DLD1 (cell line): ENCODE measurements around the gene MFSD12.
"Not testable (repeated sequence)": the region's sequence is repeated elsewhere in the genome, so short reads cannot be mapped to it uniquely, and the experiment has no call there.

Experiments
- in situ Hi-C: cut with HindIII; loops from 2 replicates; pipeline ENCODE4 v1.10.0; 2017; ENCODE audit warnings: low sequenced_read_pairs

The MFSD12 gene

DNA sequence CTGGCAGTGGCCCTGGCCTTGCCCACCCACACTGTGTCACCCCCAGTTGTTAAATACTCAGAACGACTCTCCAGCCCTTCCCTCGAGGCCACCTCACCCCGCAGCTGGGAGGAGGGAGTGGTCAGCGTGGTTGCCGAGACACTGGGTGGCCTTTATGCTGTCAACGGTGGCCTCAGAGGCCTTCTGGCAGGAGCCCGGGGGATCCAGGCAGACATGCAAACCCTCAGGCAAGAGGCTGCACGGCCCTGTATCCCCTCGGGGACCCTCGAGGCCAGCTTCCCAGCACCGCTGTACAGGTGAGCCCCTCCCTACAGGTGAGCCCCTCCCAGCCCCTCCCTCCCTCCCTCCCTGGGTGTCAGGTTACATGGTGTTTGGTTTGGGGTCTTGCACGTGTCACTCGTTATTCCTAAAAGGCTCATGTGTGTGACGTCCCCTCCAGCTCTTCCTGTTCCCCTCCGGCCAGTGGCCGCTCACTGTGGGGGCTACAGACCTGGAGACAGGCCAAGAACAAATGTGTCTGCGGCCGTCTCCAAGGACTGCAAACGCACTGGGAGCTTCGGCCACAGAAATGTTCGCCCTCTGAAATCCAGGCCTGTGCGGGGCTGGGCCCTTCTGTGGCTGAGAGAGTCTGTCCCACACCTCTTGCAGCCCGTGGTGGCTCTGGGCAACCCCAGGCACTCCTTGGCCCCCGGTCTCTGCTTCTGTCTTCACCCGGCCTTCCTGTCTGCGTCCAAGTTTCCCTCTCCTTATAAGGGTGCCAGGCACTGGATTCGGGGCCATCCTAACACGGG lies 18.2 kb downstream of the MFSD12 start, which contains the start of gene TEKTIP1:
Gene TEKTIP1 (plus strand): TSS at position 210 of the 791 bp plus-strand sequence. CDS start 4 bp downstream, at position 214.
- in situ Hi-C loops = no loop called here

DNA sequence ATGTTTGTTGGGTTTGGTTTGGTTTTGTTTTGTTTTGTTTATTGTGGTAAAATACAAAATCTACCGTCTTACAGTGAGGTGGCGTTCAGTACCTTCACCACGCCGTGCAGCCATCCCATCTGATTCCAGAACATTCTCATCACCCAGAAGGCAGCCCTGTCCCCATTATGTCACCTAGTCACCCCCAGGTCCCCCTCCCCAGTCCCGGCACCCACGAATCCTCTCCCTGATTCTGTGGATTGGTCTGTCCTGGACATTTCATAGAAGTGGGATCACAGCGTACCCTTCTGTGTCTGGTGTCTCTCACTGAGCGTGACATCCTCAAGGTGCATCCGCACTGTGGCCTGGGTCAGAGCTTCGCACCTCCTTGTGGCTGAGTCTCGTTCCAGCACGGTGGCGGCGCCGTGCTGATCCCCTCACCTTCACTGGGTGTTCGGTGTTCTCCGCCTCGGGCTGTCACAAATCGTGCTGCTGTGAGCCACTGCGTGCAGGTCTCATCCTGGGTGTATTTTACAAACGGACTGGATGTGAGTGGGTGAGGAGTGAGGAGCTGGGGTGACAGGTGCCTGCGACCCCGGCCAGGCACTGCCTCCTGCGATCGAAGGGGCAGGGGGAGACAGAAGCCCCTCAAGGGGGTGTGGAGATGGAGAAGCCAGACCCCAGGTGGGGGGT lies 19.0 kb downstream of the MFSD12 start:
- in situ Hi-C loops = no loop called here

DNA sequence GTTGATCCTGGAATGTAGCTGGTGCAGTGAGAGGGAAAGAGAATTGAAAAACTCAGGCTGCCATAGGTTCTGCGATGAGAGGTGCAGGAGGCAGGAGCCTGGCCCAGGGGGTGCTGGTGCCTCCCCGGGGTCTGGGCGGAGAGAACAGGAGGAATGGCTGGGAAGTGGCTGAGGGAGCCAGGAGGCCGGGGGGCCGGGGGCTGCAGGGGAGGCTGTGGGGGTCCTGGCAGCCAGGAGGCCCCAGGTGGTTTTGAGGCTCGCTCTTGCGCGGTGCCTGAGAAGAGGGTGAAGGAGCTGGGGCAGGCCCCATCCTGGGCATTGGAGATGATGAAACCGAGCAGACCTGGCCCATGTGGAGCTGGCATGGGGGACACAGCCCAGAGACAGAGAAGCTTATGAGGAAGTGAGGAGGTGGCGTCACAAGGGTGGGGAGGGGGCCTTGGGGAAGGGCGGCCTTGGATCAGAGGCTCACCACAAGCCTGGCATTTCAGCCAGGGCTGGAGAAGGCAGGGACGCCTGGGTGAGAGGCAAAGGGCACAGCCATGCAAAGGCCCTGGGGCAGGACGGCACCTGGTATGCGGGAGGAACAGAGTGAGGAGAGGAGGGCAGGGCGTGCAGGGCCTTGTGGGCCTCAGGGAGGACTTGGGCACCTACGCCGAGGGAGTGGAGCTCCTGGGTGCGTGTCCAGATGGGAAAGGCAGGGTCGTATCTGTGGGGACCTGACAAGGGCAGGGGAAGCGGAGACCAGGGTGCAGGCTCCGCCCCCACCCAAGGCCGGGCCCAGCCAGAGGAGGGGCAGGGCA lies 19.7 kb downstream of the MFSD12 start:
- in situ Hi-C loops = no loop called here

DNA sequence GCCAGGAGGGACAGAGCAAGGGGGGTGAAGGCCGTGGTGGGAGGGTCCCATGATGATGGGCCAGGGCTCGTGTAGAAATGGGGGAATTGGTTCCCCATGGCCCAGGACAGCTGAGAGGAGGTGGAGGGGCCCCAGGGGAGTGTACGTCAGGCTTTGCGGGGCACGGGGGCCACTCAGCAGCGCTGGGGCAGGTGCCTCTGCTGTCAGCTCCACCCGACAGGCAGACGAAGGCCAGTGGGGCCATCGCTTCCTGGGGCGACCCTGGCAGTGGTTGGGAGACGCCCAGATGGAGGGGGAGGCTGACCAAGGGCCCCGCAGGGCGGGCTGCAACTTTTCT lies 20.3 kb downstream of the MFSD12 start:
- in situ Hi-C loops = no loop called here

DNA sequence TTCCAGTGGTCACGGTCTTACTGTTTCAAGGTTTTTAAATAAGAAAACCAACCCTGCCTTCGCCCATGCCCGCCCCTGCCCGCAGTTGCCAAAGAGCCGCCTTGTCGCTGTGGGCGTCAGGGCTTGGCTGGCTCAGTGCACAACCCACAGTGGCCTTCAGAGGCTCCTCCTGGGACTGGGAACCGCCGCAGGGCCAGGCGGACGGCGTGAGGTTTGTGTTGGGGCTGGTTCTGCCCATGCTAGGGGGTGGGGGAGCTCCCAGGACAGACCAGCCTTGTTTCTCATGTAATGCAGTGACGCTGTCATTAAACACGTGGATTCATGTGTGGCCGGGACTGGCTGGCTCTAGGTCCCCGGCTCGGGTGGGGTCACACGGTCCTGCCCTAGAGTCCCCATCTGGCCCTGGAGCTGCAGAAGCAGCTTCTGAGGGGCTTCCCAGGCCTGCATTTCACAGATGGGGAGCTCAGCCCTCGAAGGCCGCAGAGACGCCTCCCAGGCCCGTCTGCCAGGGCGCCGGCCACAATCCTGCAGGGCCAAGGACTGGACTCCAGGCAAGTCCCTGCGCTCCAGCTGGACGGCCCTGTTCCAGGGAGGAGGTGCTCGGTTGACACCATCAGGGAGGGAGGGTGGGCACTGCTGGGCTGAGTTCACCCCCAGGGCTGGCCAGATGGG lies 20.8 kb downstream of the MFSD12 start:
- in situ Hi-C loops = no loop called here

DNA sequence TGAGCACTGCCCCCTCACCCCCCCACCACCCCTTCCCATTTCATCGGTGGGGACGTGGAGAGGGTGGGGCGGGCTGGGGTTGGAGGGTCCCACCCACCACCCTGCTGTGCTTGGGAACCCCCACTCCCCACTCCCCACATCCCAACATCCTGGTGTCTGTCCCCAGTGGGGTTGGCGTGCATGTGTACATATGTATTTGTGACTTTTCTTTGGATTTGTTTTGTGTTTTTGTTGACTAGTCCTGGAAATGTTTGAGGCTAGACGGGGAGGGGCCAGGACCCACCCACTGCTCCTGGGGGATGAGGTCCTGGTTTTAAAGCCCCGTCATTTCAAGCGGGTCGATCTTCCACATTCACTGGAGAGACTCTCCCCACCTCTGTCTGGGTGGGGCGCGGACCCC lies 21.4 kb downstream of the MFSD12 start:
- in situ Hi-C loops = no loop called here

DNA sequence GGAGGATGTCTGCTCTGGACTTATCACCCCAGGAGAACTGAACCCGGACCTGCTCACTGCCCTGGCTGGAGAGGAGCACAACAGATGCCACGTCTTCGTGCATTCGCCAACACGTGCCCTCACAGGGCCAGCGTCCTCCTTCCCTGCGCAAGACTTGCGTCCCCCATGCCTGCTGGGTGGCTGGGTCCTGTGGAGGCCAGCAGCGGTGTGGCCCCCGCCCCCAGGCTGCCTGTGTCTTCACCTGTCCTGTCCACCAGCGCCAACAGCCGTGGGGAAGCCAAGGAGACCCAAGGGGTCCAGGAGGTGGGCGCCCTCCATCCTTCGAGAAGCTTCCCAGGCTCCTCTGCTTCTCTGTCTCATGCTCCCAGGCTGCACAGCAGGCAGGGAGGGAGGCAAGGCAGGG lies 21.8 kb downstream of the MFSD12 start:
- in situ Hi-C loops = no loop called here

DNA sequence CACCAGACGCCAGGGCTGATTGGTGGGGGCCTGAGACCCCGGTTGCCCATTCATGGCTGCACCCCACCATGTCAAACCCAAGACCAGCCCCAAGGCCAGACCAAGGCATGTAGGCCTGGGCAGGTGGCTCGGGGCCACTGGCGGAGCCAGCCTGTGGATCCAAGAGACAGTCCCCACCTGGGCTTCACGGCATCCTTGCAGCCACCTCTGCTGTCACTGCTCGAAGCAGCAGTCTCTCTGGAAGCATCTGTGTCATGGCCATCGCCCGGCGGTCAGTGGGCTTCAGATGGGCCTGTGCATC lies 22.2 kb downstream of the MFSD12 start:
- in situ Hi-C loops = no loop called here

DNA sequence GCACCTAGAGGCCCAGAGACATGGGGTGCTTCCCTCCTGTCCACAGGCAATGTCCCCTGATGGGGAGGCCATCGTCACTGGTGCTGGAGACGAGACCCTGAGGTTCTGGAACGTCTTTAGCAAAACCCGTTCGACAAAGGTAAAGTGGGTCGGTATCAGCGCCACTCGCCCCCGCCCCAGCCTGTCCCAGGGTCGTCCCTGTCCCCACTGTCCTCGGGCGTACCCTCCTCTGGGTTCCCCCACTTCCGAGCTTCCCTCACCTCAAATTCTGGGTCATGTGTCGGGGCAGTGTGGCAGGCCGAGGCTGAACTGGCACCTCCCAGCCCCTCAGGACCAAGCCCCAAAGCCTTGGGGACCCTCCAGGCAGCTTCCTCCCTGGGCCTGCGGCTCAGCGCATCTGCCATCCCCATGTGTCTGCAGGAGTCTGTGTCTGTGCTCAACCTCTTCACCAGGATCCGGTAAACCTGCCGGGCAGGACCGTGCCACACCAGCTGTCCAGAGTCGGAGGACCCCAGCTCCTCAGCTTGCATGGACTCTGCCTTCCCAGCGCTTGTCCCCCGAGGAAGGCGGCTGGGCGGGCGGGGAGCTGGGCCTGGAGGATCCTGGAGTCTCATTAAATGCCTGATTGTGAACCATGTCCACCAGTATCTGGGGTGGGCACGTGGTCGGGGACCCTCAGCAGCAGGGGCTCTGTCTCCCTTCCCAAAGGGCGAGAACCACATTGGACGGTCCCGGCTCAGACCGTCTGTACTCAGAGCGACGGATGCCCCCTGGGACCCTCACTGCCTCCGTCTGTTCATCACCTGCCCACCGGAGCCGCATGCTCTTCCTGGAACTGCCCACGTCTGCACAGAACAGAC lies 22.8 kb downstream of the MFSD12 start:
- in situ Hi-C loops = no loop called here

DNA sequence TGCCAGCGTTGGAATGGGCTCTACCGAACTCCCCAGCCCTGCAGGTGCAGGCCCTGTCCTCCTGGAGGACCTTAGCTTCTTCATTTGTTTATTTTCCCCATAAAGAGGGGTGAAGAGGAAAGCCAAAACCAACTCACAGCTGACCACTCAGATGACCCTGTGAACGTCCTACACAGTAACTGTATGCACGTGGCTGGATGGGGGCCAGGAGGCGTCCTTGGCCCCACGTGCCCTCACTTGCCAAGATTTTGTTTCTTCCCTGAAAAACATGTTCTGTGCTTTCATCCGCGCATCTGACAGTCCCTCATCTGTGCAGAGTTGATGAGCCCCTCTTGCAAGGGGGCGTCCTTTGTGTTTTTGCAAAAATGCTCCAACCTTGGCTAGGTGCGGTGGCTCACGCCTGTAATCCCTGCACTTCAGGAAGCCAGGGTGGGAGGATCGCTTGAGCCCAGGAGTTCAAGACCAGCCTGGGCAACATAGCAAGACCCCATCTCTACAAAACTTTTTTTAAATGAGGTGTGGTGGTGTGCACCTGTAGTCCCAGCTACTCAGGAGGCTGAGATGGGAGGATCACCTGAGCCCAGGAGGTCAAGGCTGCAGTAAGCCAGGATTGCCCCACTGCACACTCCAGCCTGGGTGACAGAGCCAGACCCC lies 23.7 kb downstream of the MFSD12 start:
- in situ Hi-C loops = no loop called here

DNA sequence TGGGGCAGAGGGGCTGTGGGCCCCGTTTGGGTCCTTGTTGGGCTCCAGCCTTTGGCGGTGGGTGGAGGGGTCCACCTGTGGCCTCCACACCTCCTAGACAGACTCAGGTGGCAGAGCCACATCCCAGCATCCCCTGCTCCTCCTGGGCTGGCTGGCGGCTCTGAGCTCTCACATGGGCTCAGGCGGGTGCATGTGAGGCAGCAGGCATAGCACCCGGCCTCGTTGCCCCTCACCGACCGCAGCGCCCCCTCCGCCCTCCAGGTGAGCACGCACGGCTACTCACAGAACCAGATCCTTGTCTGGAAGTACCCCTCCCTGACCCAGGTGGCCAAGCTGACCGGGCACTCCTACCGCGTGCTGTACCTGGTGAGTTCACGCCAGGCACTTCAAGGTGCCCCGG lies 24.4 kb downstream of the MFSD12 start:
- in situ Hi-C loops = no loop called here

DNA sequence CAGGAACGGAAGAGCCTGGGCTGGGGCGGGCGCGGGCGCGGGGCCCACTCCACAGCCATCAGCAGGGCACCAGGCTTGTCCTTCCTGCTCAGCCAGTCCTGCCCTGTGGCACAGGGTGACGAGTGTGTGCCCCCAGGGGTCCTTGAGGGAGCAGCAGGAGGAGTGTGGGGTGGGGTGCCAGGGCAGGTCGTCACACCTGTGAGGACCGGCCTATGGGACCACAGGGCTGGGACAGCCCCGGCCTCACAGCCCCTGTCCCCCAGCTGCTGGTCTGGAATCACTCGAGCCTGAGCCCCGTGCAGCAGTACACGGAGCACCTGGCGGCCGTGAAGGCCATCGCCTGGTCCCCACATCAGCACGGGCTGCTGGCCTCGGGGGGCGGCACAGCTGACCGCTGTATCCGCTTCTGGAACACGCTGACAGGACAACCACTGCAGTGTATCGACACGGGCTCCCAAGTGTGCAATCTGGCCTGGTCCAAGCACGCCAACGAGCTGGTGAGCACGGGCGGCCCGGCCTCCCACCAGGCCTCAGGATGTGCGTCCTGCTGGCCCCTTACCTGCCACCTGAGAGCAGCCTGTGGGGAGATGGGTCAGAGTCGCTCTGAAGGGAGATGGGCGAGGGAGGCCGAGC lies 25.1 kb downstream of the MFSD12 start:
- in situ Hi-C loops = no loop called here

DNA sequence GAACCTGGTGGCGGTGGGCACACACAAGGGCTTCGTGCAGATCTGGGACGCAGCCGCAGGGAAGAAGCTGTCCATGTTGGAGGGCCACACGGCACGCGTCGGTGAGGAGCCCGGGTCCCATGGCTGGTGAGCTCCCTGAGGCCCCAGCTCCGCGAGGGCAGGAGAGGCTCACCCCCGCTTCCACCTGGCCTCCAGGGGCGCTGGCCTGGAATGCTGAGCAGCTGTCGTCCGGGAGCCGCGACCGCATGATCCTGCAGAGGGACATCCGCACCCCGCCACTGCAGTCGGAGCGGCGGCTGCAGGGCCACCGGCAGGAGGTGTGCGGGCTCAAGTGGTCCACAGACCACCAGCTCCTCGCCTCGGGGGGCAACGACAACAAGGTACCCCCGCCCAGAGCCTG lies 25.7 kb downstream of the MFSD12 start:
- in situ Hi-C loops = no loop called here

DNA sequence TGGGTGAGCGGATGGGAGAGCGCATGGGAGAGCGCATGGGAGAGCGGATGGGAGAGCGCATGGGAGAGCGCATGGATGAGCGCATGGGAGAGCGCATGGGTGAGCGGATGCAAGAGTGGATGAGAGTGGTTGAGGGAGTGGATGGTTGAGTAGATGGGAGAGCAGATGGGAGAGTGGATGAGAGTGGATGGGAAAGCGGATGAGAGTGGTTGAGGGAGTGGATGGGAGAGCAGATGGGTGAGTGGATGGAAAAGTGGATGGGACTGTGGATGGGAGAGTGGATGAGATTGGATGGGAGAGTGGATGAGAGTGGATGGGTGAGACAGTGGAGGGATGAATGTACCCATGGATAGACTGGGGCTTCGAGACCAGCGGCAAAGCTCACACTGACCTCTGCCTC lies 27.0 kb downstream of the MFSD12 start:
- in situ Hi-C loops = no loop called here

DNA sequence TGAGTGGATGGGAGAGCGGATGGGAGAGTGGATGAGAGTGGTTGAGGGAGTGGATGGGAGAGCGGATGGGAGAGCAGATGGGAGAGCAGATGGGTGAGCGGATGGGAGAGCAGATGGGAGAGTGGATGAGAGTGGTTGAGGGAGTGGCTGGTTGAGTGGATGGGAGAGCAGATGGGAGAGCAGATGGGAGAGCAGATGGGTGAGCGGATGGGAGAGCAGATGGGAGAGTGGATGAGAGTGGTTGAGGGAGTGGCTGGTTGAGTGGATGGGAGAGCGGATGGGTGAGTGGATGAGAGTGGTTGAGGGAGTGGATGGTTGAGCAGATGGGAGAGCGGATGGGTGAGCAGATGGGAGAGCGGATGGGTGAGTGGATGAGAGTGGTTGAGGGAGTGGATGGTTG lies 28.1 kb downstream of the MFSD12 start:
- in situ Hi-C loops = not testable (repeated sequence)

DNA sequence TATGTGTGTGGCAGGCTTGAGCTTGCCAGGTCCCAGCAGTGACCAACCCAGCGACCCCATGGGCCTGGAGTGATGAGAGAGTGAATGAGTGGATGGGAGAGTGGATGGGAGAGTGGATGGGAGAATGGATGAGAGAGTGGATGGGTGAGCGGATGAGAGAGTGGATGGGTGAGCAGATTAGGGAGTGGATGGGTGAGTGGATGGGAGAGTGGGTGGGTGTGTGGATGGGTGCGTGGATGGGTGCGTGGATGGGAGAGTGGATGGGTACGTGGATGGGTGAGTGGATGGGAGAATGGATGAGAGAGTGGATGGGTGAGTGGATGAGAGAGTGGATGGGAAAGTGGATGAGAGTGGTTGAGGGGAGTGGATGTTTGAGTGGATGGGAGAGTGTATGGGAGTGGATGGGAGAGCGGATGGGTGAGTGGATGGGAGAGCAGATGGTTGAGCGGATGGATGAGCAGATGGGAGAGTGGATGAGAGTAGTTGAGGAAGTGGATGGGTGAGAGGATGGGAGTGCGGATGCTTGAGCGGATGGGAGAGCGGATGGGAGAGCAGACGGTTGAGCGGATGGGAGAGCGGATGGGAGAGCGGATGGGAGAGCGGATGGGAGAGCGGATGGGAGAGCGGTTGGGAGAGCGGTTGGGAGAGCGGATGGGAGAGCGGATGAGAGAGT lies 28.7 kb downstream of the MFSD12 start:
- in situ Hi-C loops = no loop called here

DNA sequence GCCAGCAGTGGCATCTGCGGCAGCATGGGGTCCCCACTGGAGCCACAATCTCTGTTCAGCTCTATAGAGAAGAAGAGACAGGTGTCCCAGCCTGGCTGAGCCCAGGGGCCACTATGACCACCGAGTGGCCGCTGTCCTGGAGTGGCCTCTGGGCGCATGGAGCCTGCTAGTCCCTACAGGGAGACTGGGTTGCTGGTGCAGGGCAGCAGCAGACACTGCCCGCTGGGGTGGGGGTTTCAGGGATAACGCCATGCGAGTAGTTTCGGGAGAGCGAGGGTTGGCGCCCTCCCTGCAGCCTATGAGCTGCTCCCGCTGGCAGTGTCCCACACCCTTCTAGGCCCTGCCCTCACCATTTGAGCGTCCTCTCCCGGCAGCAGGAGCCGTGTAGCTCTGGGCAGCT lies 29.3 kb downstream of the MFSD12 start:
- in situ Hi-C loops = no loop called here

DNA sequence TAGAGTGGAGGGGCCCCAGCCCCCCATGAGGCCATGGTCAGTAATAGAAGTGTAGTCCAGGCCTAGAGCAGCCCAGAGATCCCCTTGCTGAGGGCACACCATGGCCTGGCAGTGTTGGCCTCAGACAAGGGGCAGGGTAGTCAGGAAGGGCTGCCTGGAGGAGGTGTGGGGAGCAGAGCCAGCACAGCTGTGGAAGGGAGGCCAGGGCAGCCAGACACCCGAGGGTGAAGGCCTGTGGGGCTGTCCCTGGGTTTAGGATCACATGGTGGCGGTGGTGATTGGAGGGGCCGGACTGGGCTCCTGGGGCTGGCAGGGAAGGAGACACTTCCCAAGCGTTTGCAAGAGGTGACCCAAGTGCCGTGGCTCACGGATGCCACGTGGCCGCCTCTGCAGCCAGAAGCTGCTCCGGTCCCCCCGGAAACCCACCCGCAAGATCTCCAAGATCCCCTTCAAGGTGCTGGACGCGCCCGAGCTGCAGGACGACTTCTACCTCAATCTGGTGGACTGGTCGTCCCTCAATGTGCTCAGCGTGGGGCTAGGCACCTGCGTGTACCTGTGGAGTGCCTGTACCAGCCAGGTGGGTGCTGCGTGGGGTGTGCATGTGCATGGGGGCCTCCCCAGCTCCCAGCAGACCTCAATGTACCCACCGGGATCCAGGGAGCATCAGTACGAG lies 30.0 kb downstream of the MFSD12 start:
- in situ Hi-C loops = no loop called here
